GM15510 (cell line): Measurements from ENCODE around the gene SLC38A7.

Experiments used
- POLR2A ChIP-seq: IDR thresholded peaks from 3 replicates; pipeline ENCODE4 v1.6.1; 2011; ENCODE audit warnings: borderline replicate concordance; ENCODE audit not compliant: insufficient read length; ENCODE audit errors: extremely low read depth

Gene SLC38A7

DNA sequence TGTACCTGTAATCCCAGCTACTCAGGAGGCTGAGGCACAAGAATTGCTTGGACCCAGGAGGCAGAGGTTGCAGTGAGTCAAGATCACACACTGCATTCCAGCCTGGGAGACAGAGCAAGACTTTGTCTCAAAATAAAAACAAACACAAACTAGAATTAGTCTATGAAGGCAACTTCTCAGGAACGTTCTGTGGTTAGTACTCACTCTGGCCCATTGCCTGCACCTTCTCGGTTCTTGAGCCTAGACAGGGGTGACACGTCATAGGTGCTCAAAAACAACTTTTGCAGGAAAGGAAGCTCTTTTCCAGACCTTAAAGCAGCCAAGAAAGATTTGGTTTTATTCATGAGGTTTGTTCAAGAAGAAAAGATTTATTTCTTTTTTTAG lies 32.6 kb downstream of the SLC38A7 start:
- TF ChIP-seq POLR2A: no peak

GRCh38 chr16:58649707-58650106 lies 34.9 kb downstream of the SLC38A7 start:
- TF ChIP-seq POLR2A: no peak

DNA sequence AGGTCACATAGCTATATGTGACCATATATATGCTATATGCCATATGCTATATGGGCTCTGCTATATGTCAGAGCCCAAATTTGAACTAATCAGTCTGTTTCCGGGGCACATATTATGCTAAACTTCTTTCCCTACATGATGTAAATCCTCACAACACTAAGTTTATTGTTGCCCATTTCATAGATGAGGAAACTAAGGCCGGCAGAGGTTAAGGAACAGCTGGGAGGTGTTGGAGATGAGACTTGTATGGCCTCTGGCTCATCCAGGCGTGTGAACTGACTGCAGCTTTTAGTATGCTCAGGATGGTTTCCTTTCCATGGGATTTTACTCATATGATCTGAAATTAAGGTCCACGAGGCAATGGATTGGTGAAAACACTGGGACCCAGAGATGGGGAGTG lies 37.5 kb downstream of the SLC38A7 start:
- no peak for TF ChIP-seq POLR2A

GRCh38 chr16:58644765-58645487 lies 39.6 kb downstream of the SLC38A7 start:
- no peak for TF ChIP-seq POLR2A

DNA sequence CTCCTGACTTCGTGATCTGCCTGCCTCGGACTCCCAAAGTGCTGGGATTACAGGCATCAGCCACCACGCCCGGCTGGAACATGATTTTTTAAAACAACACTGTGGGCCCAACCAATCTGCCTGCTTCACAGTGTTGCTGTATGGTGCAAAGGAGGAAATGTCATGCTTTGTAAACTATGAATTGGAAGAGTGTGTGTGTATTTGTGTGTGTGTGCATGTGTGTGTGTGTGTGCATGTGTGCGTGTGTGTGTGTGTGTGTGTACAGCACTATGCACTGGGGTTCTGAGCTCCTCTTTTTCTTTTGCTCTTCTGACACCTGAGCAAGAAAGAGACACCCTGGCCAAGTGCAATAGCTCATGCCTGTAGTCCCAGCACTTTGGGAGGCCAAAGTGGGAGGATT lies 40.5 kb downstream of the SLC38A7 start:
- TF ChIP-seq POLR2A: no peak

GRCh38 chr16:58640949-58641348 lies 43.6 kb downstream of the SLC38A7 start:
- TF ChIP-seq POLR2A: no peak

GRCh38 chr16:58639836-58640235 lies 44.7 kb downstream of the SLC38A7 start:
- no peak for TF ChIP-seq POLR2A

- TF ChIP-seq POLR2A: no peak
These were observed 45.3 kb downstream of the SLC38A7 start for GRCh38 chr16:58639230-58639629.

DNA sequence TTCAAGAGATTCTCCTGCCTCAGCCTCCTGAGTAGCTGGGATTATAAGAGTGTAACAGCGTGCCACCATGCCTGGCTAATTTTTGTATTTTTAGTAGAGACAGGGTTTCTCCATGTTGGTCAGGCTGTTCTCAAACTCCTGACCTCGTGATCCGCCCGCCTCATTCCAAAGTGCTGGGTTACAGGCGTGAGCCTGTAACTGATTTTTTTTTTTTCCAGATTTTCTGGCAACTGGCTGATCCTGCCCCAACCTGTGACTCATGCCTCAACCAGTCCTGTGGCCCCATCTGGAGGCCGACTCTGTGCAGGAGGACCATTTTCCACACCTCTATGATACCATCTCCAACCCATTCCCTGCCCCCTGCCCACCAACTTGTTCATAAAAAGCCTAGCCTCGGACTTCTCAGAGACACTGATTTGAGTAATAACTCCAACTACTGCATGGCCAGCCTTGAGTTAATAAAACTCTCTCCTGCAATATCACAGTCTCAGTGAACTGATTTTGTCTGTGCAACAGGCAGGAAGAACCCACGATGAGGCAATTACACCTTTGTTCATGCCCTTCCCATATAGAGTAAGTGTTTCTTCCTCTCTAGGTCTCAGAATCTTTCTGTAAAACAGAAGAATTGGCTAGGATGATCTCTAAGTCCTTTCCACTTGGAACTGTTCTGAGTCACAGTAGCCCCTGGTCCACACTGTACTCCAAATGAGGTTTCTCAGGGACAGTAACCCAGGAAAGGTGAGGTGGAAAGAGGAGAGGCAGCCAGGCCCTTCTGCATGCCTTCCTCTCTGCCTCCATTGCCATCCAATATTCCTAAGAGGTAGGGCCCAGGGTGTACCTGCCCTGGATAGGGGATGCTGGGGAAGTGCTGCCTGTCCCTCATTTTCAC lies 46.2 kb downstream of the SLC38A7 start:
- no peak for TF ChIP-seq POLR2A

- no peak for TF ChIP-seq POLR2A
These were observed 48.1 kb downstream of the SLC38A7 start for GRCh38 chr16:58636466-58636865.

DNA sequence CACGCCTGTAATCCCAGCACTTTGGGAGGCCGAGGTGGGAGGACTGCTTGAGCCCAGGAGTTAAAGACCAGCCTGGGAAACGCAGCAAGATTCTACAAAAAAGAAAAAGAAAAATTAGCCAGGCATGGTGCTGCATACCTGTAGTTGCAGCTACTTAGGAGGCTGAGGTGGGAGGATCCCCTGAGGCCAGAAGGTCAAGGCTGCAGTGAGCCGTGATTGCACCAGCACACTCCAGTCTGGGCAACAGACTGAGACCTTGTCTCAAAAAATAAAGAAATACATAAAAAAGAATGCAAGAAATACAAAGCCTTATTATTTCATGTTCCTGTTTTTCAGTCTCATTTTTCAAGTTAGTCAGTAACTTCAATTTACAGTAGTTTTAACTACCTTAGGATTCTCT lies 49.1 kb downstream of the SLC38A7 start:
- no peak for TF ChIP-seq POLR2A

GRCh38 chr16:58634265-58634802 lies 50.2 kb downstream of the SLC38A7 start:
- TF ChIP-seq POLR2A: no peak

DNA sequence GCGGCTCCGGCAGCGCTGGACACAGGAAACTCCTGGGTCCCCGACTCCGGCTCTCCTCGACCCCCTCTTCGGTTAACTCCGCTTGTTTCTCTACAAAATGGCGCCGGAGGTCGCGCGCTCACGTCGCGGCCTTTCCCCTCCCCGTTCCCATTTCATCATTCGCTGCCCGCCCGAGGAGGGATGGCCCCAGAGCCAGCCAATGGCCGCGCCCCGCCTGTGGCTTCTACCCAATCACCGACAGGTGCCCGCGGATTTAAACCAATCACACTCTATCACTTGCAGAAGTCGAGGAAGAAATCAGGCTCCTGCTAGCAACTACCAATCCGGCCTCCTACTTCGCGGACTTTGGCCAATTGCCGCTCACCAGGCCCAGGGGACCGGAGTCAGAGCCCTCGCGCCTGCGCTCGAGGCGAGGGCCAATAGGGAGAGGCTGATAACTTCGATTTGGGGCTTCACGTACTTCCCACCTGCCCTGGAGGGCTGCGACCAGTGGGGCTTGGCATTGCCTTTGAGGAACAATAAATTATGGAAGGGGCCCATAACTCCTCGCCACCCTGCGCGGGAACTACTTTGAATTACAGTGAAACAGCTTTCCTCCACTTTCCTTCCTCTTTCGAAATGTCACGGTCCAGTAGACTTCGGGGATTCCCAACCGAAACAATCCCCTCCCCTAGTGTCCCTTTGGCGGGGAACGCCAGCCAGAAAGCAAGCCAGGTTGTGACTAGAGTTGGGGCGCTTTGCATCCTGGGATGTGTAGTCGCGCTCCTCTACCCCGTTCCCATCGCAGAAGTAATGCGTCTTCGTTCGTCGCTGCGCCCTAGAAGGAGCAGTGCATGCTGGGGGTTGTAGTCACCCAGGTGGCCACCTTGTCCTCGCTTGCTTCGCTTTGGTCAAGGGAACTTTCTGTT lies 54.6 kb downstream of the SLC38A7 start, which contains the start of gene CNOT1:
Gene CNOT1 (minus strand): TSS at position 94 of the 908 bp plus-strand sequence. CDS start 30,489 bp downstream, outside the sequence.
- peak; percentile 79 for TF ChIP-seq POLR2A
